H9 (cell line): ENCODE results near the gene EGLN3. TPM values are rescaled to one million over a fixed set of nuclear protein-coding genes. Genes with fewer than 3 reads are reported as not detected.
A peak's percentile ranks its signal among the peaks of the same experiment; 100 is the strongest.

Experiments
- DNase-seq: peaks from one replicate; pipeline ENCODE4 v3.0.0-alpha.2; 2017
- H2AFZ ChIP-seq: one replicate; pipeline ENCODE4 v1.6.1; 2013; ENCODE audit warnings: mild to moderate bottlenecking, low read length, control low read depth, moderate library complexity
- H2AK5ac ChIP-seq: 2 replicates; pipeline ENCODE4 v1.6.1; 2013; ENCODE audit warnings: low read length, control low read depth, mixed read lengths; ENCODE audit not compliant: insufficient read length
- H2BK120ac ChIP-seq: one replicate; pipeline ENCODE4 v1.6.1; 2013; ENCODE audit warnings: low read depth, mild to moderate bottlenecking, low read length, control low read depth, inconsistent platforms; ENCODE audit not compliant: poor library complexity, severe bottlenecking
- H2BK12ac ChIP-seq: 2 replicates; pipeline ENCODE4 v1.6.1; 2013; ENCODE audit warnings: low read length, control low read depth, mixed read lengths, low read depth; ENCODE audit not compliant: insufficient read length
- H2BK15ac ChIP-seq: 2 replicates; pipeline ENCODE4 v1.6.1; 2013; ENCODE audit warnings: low read depth, low read length, control low read depth
- H2BK20ac ChIP-seq: one replicate; pipeline ENCODE4 v1.6.1; 2013; ENCODE audit warnings: low read depth, mild to moderate bottlenecking, low read length, control low read depth, inconsistent platforms; ENCODE audit not compliant: poor library complexity, severe bottlenecking
- H2BK5ac ChIP-seq: 2 replicates; pipeline ENCODE4 v1.6.1; 2013; ENCODE audit warnings: low read length, control low read depth, mixed read lengths; ENCODE audit not compliant: insufficient read length
- H3K14ac ChIP-seq: 2 replicates; pipeline ENCODE4 v1.6.1; 2013; ENCODE audit warnings: low read length, control low read depth; ENCODE audit not compliant: insufficient read depth
- H3K18ac ChIP-seq: 2 replicates; pipeline ENCODE4 v1.6.1; 2013; ENCODE audit warnings: low read depth, mild to moderate bottlenecking, mixed read lengths, low read length, control low read depth; ENCODE audit not compliant: insufficient read length
- H3K23ac ChIP-seq: 2 replicates; pipeline ENCODE4 v1.6.1; 2013; ENCODE audit warnings: low read length, control low read depth, mixed read lengths, low read depth; ENCODE audit not compliant: insufficient read length
- H3K23me2 ChIP-seq: 2 replicates; pipeline ENCODE4 v1.6.1; 2013; ENCODE audit warnings: low read depth, mild to moderate bottlenecking, mixed read lengths, low read length, control low read depth; ENCODE audit not compliant: insufficient read length, poor library complexity, severe bottlenecking
- H3K27ac ChIP-seq: 2 replicates; pipeline ENCODE4 v1.5.1; 2013; ENCODE audit warnings: low read length, control low read depth, mixed read lengths, low read depth; ENCODE audit not compliant: insufficient read length
- H3K27me3 ChIP-seq: 2 replicates; pipeline ENCODE4 v1.6.1; 2013; ENCODE audit warnings: low read length, control low read depth, inconsistent platforms; ENCODE audit not compliant: insufficient read depth
- H3K4ac ChIP-seq: 2 replicates; pipeline ENCODE4 v1.6.1; 2013; ENCODE audit warnings: low read depth, mild to moderate bottlenecking, control low read depth, inconsistent platforms, low read length, moderate library complexity
- H3K4me1 ChIP-seq: 2 replicates; pipeline ENCODE4 v1.6.1; 2013; ENCODE audit warnings: low read length, control low read depth, inconsistent platforms; ENCODE audit not compliant: insufficient read depth
- H3K4me2 ChIP-seq: 2 replicates; pipeline ENCODE4 v1.6.1; 2013; ENCODE audit warnings: low read length, control low read depth, mixed read lengths; ENCODE audit not compliant: insufficient read length, insufficient read depth
- H3K56ac ChIP-seq: 2 replicates; pipeline ENCODE4 v1.6.1; 2013; ENCODE audit warnings: low read depth, mild to moderate bottlenecking, mixed read lengths, low read length, control low read depth; ENCODE audit not compliant: insufficient read length
- H3K79me1 ChIP-seq: 2 replicates; pipeline ENCODE4 v1.6.1; 2013; ENCODE audit warnings: low read depth, mild to moderate bottlenecking, moderate library complexity, low read length, control low read depth, inconsistent platforms; ENCODE audit not compliant: insufficient read depth, poor library complexity, severe bottlenecking
- H3K79me2 ChIP-seq: 2 replicates; pipeline ENCODE4 v1.6.1; 2013; ENCODE audit warnings: low read length, control low read depth, inconsistent platforms; ENCODE audit not compliant: insufficient read depth
- H3K9ac ChIP-seq: 2 replicates; pipeline ENCODE4 v1.6.1; 2013; ENCODE audit warnings: low read length, control low read depth, mixed read lengths; ENCODE audit not compliant: insufficient read length; ENCODE audit errors: extremely low read depth
- H3K9me3 ChIP-seq: one replicate; pipeline ENCODE4 v1.6.1; 2013; ENCODE audit warnings: low read depth, low read length, inconsistent platforms; ENCODE audit not compliant: control insufficient read depth
- H3T11ph ChIP-seq: one replicate; pipeline ENCODE4 v1.6.1; 2013; ENCODE audit warnings: mild to moderate bottlenecking, low read length, control low read depth, inconsistent platforms
- H4K20me1 ChIP-seq: one replicate; pipeline ENCODE4 v1.6.1; 2013; ENCODE audit not compliant: control insufficient read depth, insufficient read length, insufficient read depth
- H4K5ac ChIP-seq: 2 replicates; pipeline ENCODE4 v1.6.1; 2013; ENCODE audit warnings: low read depth, mild to moderate bottlenecking, mixed read lengths, low read length, control low read depth; ENCODE audit not compliant: insufficient read length
- H4K8ac ChIP-seq: replicated peaks from 2 replicates; pipeline ENCODE4 v1.6.1; 2013; ENCODE audit warnings: low read length, control low read depth, mixed read lengths, low read depth; ENCODE audit not compliant: insufficient read length
- H4K91ac ChIP-seq: 2 replicates; pipeline ENCODE4 v1.6.1; 2013; ENCODE audit warnings: low read depth, mild to moderate bottlenecking, moderate library complexity, mixed read lengths, low read length, control low read depth; ENCODE audit not compliant: insufficient read length
- H3K27ac Mint-ChIP-seq, 3 experiments: 2 replicates in 2 of 3; 3 replicates in 1 of 3; pipeline ENCODE4 v1.8.0; 2020 to 2021; ENCODE audit warnings: mixed read lengths in 3 of 3, mild to moderate bottlenecking in 1 of 3, moderate library complexity in 1 of 3
- H3K27me3 Mint-ChIP-seq: 2 replicates; pipeline ENCODE4 v1.8.0; 2021; ENCODE audit warnings: low read depth, mild to moderate bottlenecking, moderate library complexity, mixed read lengths
- H3K36me3 Mint-ChIP-seq, 3 experiments: 2 replicates in 2 of 3; 3 replicates in 1 of 3; pipeline ENCODE4 v1.8.0; 2020 to 2021; ENCODE audit warnings: low read depth in 3 of 3, mixed read lengths in 3 of 3; ENCODE audit not compliant: insufficient read depth in 1 of 3
- H3K4me1 Mint-ChIP-seq, 2 experiments: 2 replicates each; pipeline ENCODE4 v1.8.0; 2020; ENCODE audit warnings: mixed read lengths in 2 of 2
- H3K4me3 Mint-ChIP-seq, 2 experiments: 2 replicates in 1 of 2; 3 replicates in 1 of 2; pipeline ENCODE4 v1.8.0; 2020 to 2021; ENCODE audit warnings: mild to moderate bottlenecking in 2 of 2, mixed read lengths in 2 of 2, moderate library complexity in 1 of 2
- H3K9me3 Mint-ChIP-seq, 2 experiments: 2 replicates in 1 of 2; 3 replicates in 1 of 2; pipeline ENCODE4 v1.8.0; 2020; ENCODE audit warnings: mild to moderate bottlenecking in 2 of 2, mixed read lengths in 2 of 2, moderate library complexity in 1 of 2
- WGBS: extraction: QIAGEN DNeasy Blood & Tissue Kit; methylation state at CpG from one replicate; pipeline ENCODE4 v1.1.7; 2013; ENCODE audit warnings: missing lambda C conversion rate, low lambda C conversion rate, mixed read lengths; ENCODE audit not compliant: insufficient read length; ENCODE audit errors: extremely low coverage; 5-methylcytosine and 5-hydroxymethylcytosine counted together
- total RNA-seq: library from RNA; stranded (reverse); gene quantifications from 2 replicates; pipeline ENCODE4 v1.2.1, GENCODE V29; 2021
- TF ChIP-seq, protein P1 (sequence below): fragments of 200-600 bp; sonication (generic); conservative IDR thresholded peaks from 3 replicates; pipeline ENCODE4 v1.8.0; 2021; ENCODE audit warnings: antibody characterized with exemption, mild to moderate bottlenecking

The EGLN3 gene
- total RNA-seq, 1 experiment from 2014 or later, result 19.8 TPM

DNA sequence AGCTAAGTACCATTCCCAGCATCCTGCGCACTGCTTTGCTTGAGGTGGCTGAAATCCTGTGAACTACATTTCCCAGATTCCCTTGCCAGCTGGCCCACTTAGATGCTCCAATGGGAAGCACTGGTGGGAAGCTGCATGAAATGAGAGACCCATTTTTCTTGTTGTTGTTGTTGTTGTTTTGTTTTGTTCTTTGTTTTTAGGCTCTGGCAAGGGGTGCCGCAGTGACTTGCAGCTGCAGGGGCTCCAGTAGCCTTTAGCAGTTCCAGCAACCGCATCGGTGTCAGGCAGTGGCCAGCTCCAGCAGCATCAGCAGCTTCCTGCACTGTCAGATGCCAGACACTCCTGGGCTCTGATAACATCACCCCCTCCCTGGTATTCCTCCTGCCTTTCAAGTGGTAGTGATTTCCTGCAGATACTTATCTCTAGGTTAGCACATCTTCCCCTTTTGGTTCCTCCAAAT lies 8.8 kb upstream of the EGLN3 start:
- Mint-ChIP-seq H3K27ac (peak overlapping the region in 2 of 3 experiments; percentile 53 to 84; a peak in 4 of 7 replicates), H3K4me1 (peaks cover 15 to 20% of the 10 kb centered on the region in 2 experiments), H3K4me3 (no peak overlapping the region; a peak in 2 of 5 replicates), H3K9me3 (peaks cover 3 to 6% of the 10 kb centered on the region in 2 experiments; a peak in 4 of 5 replicates), H3K27me3 (no peaks in the 10 kb centered on the region), H3K36me3 (peaks cover 0 to 7% (median 0%) of the 10 kb centered on the region in 3 experiments; a peak in 2 of 7 replicates)
- Histone ChIP-seq H3K56ac (no peak overlapping the region), H2BK12ac (no peak overlapping the region), H3K9ac (no peak overlapping the region), H3K18ac (no peak overlapping the region), H2BK15ac (no peak overlapping the region), H2BK20ac (no peak overlapping the region), H3K4me1 (peaks cover 4% of the 10 kb centered on the region; the same call in 1 of the 2 replicates), H3K79me1 (no peaks in the 10 kb centered on the region), H4K5ac (no peak overlapping the region), H3K4ac (no peak overlapping the region), H2AFZ (peak overlapping the region; percentile 26), H3K23ac (no peak overlapping the region), H3K14ac (no peak overlapping the region), H2BK5ac (no peak overlapping the region), H2AK5ac (no peak overlapping the region), H3K27ac (no peak overlapping the region), H4K20me1 (no peaks in the 10 kb centered on the region), H2BK120ac (no peak overlapping the region), H3K27me3 (no peaks in the 10 kb centered on the region), H3K9me3 (no peaks in the 10 kb centered on the region), H3K4me2 (no peak overlapping the region), H3K79me2 (no peaks in the 10 kb centered on the region), H3T11ph (no peak overlapping the region), H4K91ac (no peak overlapping the region), H3K23me2 (no peaks in the 10 kb centered on the region), H4K8ac (no peak overlapping the region)
- DNase-seq, result peak; percentile 61
- WGBS, result no CpG with 5 or more reads among the region's 4 CpGs
- TF ChIP-seq, protein P1, sequence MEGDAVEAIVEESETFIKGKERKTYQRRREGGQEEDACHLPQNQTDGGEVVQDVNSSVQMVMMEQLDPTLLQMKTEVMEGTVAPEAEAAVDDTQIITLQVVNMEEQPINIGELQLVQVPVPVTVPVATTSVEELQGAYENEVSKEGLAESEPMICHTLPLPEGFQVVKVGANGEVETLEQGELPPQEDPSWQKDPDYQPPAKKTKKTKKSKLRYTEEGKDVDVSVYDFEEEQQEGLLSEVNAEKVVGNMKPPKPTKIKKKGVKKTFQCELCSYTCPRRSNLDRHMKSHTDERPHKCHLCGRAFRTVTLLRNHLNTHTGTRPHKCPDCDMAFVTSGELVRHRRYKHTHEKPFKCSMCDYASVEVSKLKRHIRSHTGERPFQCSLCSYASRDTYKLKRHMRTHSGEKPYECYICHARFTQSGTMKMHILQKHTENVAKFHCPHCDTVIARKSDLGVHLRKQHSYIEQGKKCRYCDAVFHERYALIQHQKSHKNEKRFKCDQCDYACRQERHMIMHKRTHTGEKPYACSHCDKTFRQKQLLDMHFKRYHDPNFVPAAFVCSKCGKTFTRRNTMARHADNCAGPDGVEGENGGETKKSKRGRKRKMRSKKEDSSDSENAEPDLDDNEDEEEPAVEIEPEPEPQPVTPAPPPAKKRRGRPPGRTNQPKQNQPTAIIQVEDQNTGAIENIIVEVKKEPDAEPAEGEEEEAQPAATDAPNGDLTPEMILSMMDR, result no peak
